Measurements from ENCODE around the gene SLF2.

DNA sequence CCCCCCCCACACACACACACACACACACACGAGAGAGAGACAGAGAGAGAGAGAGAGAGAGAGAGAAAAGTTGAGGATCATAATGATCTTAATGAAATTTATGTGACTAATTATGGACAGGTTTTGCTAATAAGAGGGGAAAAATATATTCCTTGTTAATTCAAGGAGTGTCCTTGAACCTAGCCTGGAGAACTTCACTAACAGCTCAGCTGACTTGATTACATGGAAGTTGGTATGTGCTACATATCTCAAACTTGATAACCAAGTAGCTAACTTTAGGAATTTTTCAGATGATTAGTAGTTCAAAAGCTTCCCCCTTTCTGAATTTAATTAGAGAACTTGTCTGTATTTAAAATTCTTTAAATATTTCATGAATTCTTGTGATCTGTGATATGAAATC lies 15.3 kb downstream of the SLF2 start:
- TF ChIP-seq, protein P1, sequence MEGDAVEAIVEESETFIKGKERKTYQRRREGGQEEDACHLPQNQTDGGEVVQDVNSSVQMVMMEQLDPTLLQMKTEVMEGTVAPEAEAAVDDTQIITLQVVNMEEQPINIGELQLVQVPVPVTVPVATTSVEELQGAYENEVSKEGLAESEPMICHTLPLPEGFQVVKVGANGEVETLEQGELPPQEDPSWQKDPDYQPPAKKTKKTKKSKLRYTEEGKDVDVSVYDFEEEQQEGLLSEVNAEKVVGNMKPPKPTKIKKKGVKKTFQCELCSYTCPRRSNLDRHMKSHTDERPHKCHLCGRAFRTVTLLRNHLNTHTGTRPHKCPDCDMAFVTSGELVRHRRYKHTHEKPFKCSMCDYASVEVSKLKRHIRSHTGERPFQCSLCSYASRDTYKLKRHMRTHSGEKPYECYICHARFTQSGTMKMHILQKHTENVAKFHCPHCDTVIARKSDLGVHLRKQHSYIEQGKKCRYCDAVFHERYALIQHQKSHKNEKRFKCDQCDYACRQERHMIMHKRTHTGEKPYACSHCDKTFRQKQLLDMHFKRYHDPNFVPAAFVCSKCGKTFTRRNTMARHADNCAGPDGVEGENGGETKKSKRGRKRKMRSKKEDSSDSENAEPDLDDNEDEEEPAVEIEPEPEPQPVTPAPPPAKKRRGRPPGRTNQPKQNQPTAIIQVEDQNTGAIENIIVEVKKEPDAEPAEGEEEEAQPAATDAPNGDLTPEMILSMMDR (IDR thresholded peaks at IDR 0.05 in 4 of 5, conservative IDR thresholded peaks at IDR 0.05 in 1 of 5): no peak
- TF ChIP-seq POLR2A (IDR thresholded peaks at IDR 0.05): no peak
